GM23248 (cell line): ENCODE measurements around the gene DTNB.

ENCODE experiments used
- EZH2 ChIP-seq: fragments of 200-600 bp; sonication (generic); IDR thresholded peaks from 2 replicates; pipeline ENCODE4 v1.6.1; 2018; ENCODE audit warnings: antibody characterized with exemption, mild to moderate bottlenecking; ENCODE audit not compliant: insufficient read depth, poor library complexity, severe bottlenecking
- EZH2phosphoT487 ChIP-seq: fragments of 200-600 bp; sonication (generic); IDR thresholded peaks from 2 replicates; pipeline ENCODE4 v1.6.1; 2018; ENCODE audit warnings: antibody characterized with exemption, moderate library complexity, mild to moderate bottlenecking, low read depth; ENCODE audit not compliant: insufficient read depth

DNA sequence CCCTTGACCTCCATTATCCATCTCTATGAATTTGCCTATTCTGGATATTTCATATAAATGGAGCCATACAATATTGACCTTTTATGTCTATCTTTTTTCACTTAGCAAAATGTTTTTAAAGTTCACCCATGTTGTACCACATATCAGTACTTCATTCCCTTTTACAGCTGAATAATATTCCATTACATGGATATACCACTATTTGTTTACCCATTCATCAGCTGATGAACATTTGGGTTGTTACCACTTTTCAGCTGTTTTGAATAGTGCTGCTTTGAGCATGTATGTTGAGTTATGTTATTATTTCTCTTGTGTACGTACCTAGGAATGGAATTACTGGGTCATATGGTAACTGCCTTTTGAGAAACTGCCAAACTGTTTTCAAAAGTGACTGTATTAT lies 238.0 kb downstream of the DTNB start:
- TF ChIP-seq EZH2: no peak
- no peak for TF ChIP-seq EZH2phosphoT487
